Calu3 (cell line): ENCODE measurements around the gene RNF169. TPM values are rescaled to one million over a fixed set of nuclear protein-coding genes. Genes with fewer than 3 reads are reported as not detected.

ENCODE experiments used
- BruUV-seq: library from RNA; stranded (reverse); fragments of 400-500 nt; replicated peaks from 2 replicates; lab custom pipeline; 2021; lab: Mats Ljungman, UMichigan
- CTCF ChIA-PET: fragments of 300-600 bp; sonication (Branson Sonifier 250); formaldehyde crosslinking; loops from one replicate; lab custom pipeline; 2022; ENCODE audit warnings: antibody characterized with exemption; lab: Charles Lee
- DNase-seq: peaks from one replicate; pipeline ENCODE4 v3.0.0; 2022
- H3K27ac Mint-ChIP-seq: one replicate; pipeline ENCODE4 v1.8.0; 2022; ENCODE audit warnings: mixed read lengths; ENCODE audit not compliant: unreplicated experiment
- H3K27me3 Mint-ChIP-seq: one replicate; pipeline ENCODE4 v1.8.0; 2022; ENCODE audit warnings: mixed read lengths; ENCODE audit not compliant: unreplicated experiment
- H3K36me3 Mint-ChIP-seq: one replicate; pipeline ENCODE4 v1.8.0; 2022; ENCODE audit warnings: mild to moderate bottlenecking, moderate library complexity, mixed read lengths; ENCODE audit not compliant: insufficient read depth, unreplicated experiment
- H3K4me1 Mint-ChIP-seq: one replicate; pipeline ENCODE4 v1.8.0; 2022; ENCODE audit warnings: mild to moderate bottlenecking, low read depth, mixed read lengths; ENCODE audit not compliant: unreplicated experiment
- H3K4me3 Mint-ChIP-seq: one replicate; pipeline ENCODE4 v1.8.0; 2022; ENCODE audit warnings: mild to moderate bottlenecking, low read depth, moderate library complexity, mixed read lengths; ENCODE audit not compliant: unreplicated experiment
- H3K9me3 Mint-ChIP-seq: one replicate; pipeline ENCODE4 v1.8.0; 2022; ENCODE audit warnings: low read depth, mixed read lengths; ENCODE audit not compliant: unreplicated experiment
- CTCF ChIP-seq: fragments of 200-600 bp; IDR thresholded peaks from one replicate; pipeline ENCODE4 v1.8.0; 2022; ENCODE audit warnings: antibody characterized with exemption; ENCODE audit not compliant: unreplicated experiment
- intact Hi-C: fragments of 100-400 bp; cut with micrococcal nuclease; formaldehyde crosslinking; loops from one replicate; pipeline ENCODE4 v1.10.0; 2022; ENCODE audit not compliant: unreplicated experiment
- total RNA-seq: library from RNA; stranded (reverse); gene quantifications from 2 replicates; pipeline ENCODE4 v1.2.3, GENCODE V29; 2022

RNF169 gene
- total RNA-seq, 1 experiment from 2014 or later, result 22.5 TPM

- intact Hi-C loops, result no loop called here
- no TSS peak for BruUV-seq
- no peak overlapping the region for H3K27ac Mint-ChIP-seq
- H3K9me3 Mint-ChIP-seq, result no peaks in the 10 kb centered on the region
- H3K36me3 Mint-ChIP-seq, result no peaks in the 10 kb centered on the region
- peaks cover 12% of the 10 kb centered on the region for H3K4me1 Mint-ChIP-seq
- no peak for TF ChIP-seq CTCF
- CTCF ChIA-PET, result interaction anchor here (0.6 to 1.5 kb wide), 2 partner anchors 13 to 666 kb away, joined by 4 read pairs; no protein-coding TSS in a partner anchor
- H3K4me3 Mint-ChIP-seq, result no peak overlapping the region
- no peaks in the 10 kb centered on the region for H3K27me3 Mint-ChIP-seq
- no peak for DNase-seq
Observed at GRCh38 chr11:74784234-74784633, 35.6 kb downstream of the RNF169 start.

GRCh38 chr11:74784726-74785125 lies 36.1 kb downstream of the RNF169 start:
- DNase-seq, result no peak
- CTCF ChIA-PET, result interaction anchor here (1.5 kb wide), 1 partner anchor 13 kb away, joined by 4 read pairs; no protein-coding TSS in a partner anchor
- intact Hi-C loops, result no loop called here
- Mint-ChIP-seq H3K27ac (no peak overlapping the region), H3K4me1 (peaks cover 12% of the 10 kb centered on the region), H3K36me3 (no peaks in the 10 kb centered on the region), H3K9me3 (no peaks in the 10 kb centered on the region), H3K4me3 (no peak overlapping the region), H3K27me3 (no peaks in the 10 kb centered on the region)
- no peak for TF ChIP-seq CTCF
- no TSS peak for BruUV-seq

GRCh38 chr11:74786574-74786973 lies 37.9 kb downstream of the RNF169 start:
- CTCF ChIA-PET, result no interaction called here
- intact Hi-C loops, result no loop called here
- no peak for DNase-seq
- H3K4me1 Mint-ChIP-seq, result peaks cover 12% of the 10 kb centered on the region
- no peak overlapping the region for H3K4me3 Mint-ChIP-seq
- H3K27ac Mint-ChIP-seq, result no peak overlapping the region
- H3K36me3 Mint-ChIP-seq, result no peaks in the 10 kb centered on the region
- no TSS peak for BruUV-seq
- no peaks in the 10 kb centered on the region for H3K27me3 Mint-ChIP-seq
- no peaks in the 10 kb centered on the region for H3K9me3 Mint-ChIP-seq
- TF ChIP-seq CTCF, result no peak

GRCh38 chr11:74791333-74792100 lies 42.9 kb downstream of the RNF169 start:
- CTCF ChIA-PET, result no interaction called here
- DNase-seq, result no peak
- peaks cover 4% of the 10 kb centered on the region for H3K9me3 Mint-ChIP-seq
- H3K27me3 Mint-ChIP-seq, result no peaks in the 10 kb centered on the region
- no TSS peak for BruUV-seq
- no peak overlapping the region for H3K27ac Mint-ChIP-seq
- no peak overlapping the region for H3K4me3 Mint-ChIP-seq
- no peaks in the 10 kb centered on the region for H3K4me1 Mint-ChIP-seq
- no peaks in the 10 kb centered on the region for H3K36me3 Mint-ChIP-seq
- intact Hi-C loops, result no loop called here
- TF ChIP-seq CTCF, result no peak
